ENCODE measurements around the gene UBXN2A. TPM values are rescaled to one million over a fixed set of nuclear protein-coding genes. Genes with fewer than 3 reads are reported as not detected.

UBXN2A gene
- 18.5 TPM for total RNA-seq
- long read RNA-seq, full-length matches to known transcripts, result 18 of 31 reads
- long read RNA-seq, partial matches to known transcripts, result 2 of 31 reads
- long read RNA-seq, other reads (novel, unspliced or antisense), result 11 of 31 reads

GRCh38 chr2:23939987-23940717 lies at the start of gene UBXN2A:
Gene UBXN2A, plus strand, starts transcription at chr2:23940463. Its CDS starts 17,852 bp downstream, at chr2:23958315.
- peaks cover 51% of the 10 kb centered on the region for H3K4me1 ChIP-seq
- no peaks in the 10 kb centered on the region for H3K36me3 ChIP-seq
- intact Hi-C loops (cut with micrococcal nuclease), result no loop called here
- TF ChIP-seq CTCF (IDR thresholded peaks at IDR 0.05; ENCODE audit: borderline replicate concordance), result no peak
- DNase-seq, result peak; percentile 79
- no peaks in the 10 kb centered on the region for H3K27me3 ChIP-seq (ENCODE audit: low read depth)
- H3K9me3 ChIP-seq (replicated peaks), result no peaks in the 10 kb centered on the region
- H3K4me3 ChIP-seq, result peak within 1 kb of the TSS; percentile 85
- peak within 1 kb of the TSS; percentile 97 for H3K27ac ChIP-seq (replicated peaks)

- H3K27ac ChIP-seq (replicated peaks), result no peak overlapping the region
- H3K36me3 ChIP-seq, result no peaks in the 10 kb centered on the region
- peaks cover 39% of the 10 kb centered on the region for H3K4me1 ChIP-seq
- no peaks in the 10 kb centered on the region for H3K27me3 ChIP-seq (ENCODE audit: low read depth)
- intact Hi-C loops (cut with micrococcal nuclease), result no loop called here
- no peak for TF ChIP-seq CTCF (IDR thresholded peaks at IDR 0.05; ENCODE audit: borderline replicate concordance)
- H3K9me3 ChIP-seq (replicated peaks), result peaks cover 6% of the 10 kb centered on the region
- H3K4me3 ChIP-seq, result no peak overlapping the region
- no peak for DNase-seq
These were observed 40.1 kb upstream of the UBXN2A start for GRCh38 chr2:23900133-23900532.

- Histone ChIP-seq H3K9me3 (replicated peaks) (peaks cover 6% of the 10 kb centered on the region), H3K4me1 (peaks cover 42% of the 10 kb centered on the region), H3K36me3 (no peaks in the 10 kb centered on the region), H3K27ac (replicated peaks) (no peak overlapping the region), H3K27me3 (ENCODE audit: low read depth) (no peaks in the 10 kb centered on the region), H3K4me3 (no peak overlapping the region)
- intact Hi-C loops (cut with micrococcal nuclease), result no loop called here
- TF ChIP-seq CTCF (IDR thresholded peaks at IDR 0.05; ENCODE audit: borderline replicate concordance), result no peak
- no peak for DNase-seq
These were observed 39.5 kb upstream of the UBXN2A start for GRCh38 chr2:23900541-23901322.

- H3K27ac ChIP-seq (replicated peaks), result no peak overlapping the region
- TF ChIP-seq CTCF (IDR thresholded peaks at IDR 0.05; ENCODE audit: borderline replicate concordance), result no peak
- H3K27me3 ChIP-seq (ENCODE audit: low read depth), result no peaks in the 10 kb centered on the region
- H3K36me3 ChIP-seq, result no peaks in the 10 kb centered on the region
- H3K4me3 ChIP-seq, result no peak overlapping the region
- peaks cover 6% of the 10 kb centered on the region for H3K9me3 ChIP-seq (replicated peaks)
- H3K4me1 ChIP-seq, result peaks cover 42% of the 10 kb centered on the region
- DNase-seq, result no peak
- intact Hi-C loops (cut with micrococcal nuclease), result no loop called here
These were observed 38.1 kb upstream of the UBXN2A start for GRCh38 chr2:23901966-23902846.

GRCh38 chr2:23903034-23903433 lies 37.2 kb upstream of the UBXN2A start:
- H3K27ac ChIP-seq (replicated peaks), result no peak overlapping the region

More at GRCh38 chr2:23903034-23903433, 37.2 kb upstream of the UBXN2A start:
- Histone ChIP-seq H3K4me1 (peaks cover 42% of the 10 kb centered on the region), H3K4me3 (no peak overlapping the region), H3K9me3 (replicated peaks) (no peaks in the 10 kb centered on the region), H3K36me3 (no peaks in the 10 kb centered on the region), H3K27me3 (ENCODE audit: low read depth) (no peaks in the 10 kb centered on the region)
- intact Hi-C loops (cut with micrococcal nuclease), result no loop called here
- TF ChIP-seq CTCF (IDR thresholded peaks at IDR 0.05; ENCODE audit: borderline replicate concordance), result no peak
- no peak for DNase-seq

Data from left ventricle myocardium inferior (tissue), 1 donor.